ENCODE data around the gene TIMM29. TPM values are rescaled to one million over a fixed set of nuclear protein-coding genes. Genes with fewer than 3 reads are reported as not detected.

The TIMM29 gene
- total and polyA plus RNA-seq, 9 of the 15 experiments (the other 6 are each of a cell fraction or from before 2014, with no cell fraction given) = 2.4 to 29.4 (median 16.3) TPM

- DNase-seq (ENCODE audit: extremely low read depth in 1 of 4, low spot score in 3 of 4) = no peak
- TF ChIP-seq CAMTA2 (CRISPR knock-in tag; conservative IDR thresholded peaks at IDR 0.05) (no peak), NRF1 (conservative IDR thresholded peaks at IDR 0.05 in 1 of 2, IDR thresholded peaks at IDR 0.05 in 1 of 2) (no peak), ZNF217 (CRISPR knock-in tag; IDR thresholded peaks at IDR 0.05) (no peak), MCM5 (IDR thresholded peaks at IDR 0.05; ENCODE audit: low read depth) (no peak), MAZ (CRISPR knock-in tag; conservative IDR thresholded peaks at IDR 0.05 in 1 of 2, IDR thresholded peaks at IDR 0.05 in 1 of 2) (no peak), TCF7L2 (IDR thresholded peaks at IDR 0.05; ENCODE audit: low read depth, low read length) (no peak), ZNF740 (CRISPR knock-in tag; IDR thresholded peaks at IDR 0.05) (no peak), ZNF740 (tag; IDR thresholded peaks at IDR 0.05) (no peak), EWSR1 (IDR thresholded peaks at IDR 0.05; ENCODE audit: borderline replicate concordance, low read depth, partially characterized antibody) (no peak)
- TF ChIP-seq, protein P1, sequence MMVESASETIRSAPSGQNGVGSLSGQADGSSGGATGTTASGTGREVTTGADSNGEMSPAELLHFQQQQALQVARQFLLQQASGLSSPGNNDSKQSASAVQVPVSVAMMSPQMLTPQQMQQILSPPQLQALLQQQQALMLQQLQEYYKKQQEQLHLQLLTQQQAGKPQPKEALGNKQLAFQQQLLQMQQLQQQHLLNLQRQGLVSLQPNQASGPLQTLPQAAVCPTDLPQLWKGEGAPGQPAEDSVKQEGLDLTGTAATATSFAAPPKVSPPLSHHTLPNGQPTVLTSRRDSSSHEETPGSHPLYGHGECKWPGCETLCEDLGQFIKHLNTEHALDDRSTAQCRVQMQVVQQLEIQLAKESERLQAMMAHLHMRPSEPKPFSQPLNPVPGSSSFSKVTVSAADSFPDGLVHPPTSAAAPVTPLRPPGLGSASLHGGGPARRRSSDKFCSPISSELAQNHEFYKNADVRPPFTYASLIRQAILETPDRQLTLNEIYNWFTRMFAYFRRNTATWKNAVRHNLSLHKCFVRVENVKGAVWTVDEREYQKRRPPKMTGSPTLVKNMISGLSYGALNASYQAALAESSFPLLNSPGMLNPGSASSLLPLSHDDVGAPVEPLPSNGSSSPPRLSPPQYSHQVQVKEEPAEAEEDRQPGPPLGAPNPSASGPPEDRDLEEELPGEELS (CRISPR knock-in tag; IDR thresholded peaks at IDR 0.05; ENCODE audit: borderline replicate concordance) = no peak
- TF ChIP-seq, protein P2, sequence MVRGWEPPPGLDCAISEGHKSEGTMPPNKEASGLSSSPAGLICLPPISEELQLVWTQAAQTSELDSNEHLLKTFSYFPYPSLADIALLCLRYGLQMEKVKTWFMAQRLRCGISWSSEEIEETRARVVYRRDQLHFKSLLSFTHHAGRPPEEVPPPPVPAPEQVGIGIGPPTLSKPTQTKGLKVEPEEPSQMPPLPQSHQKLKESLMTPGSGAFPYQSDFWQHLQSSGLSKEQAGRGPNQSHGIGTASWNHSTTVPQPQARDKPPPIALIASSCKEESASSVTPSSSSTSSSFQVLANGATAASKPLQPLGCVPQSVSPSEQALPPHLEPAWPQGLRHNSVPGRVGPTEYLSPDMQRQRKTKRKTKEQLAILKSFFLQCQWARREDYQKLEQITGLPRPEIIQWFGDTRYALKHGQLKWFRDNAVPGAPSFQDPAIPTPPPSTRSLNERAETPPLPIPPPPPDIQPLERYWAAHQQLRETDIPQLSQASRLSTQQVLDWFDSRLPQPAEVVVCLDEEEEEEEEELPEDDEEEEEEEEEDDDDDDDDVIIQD (CRISPR knock-in tag; IDR thresholded peaks at IDR 0.05) = no peak
Measured at GRCh38 chr19:10898633-10899032, 30.0 kb upstream of the TIMM29 start.

More at GRCh38 chr19:10898633-10899032, 30.0 kb upstream of the TIMM29 start:
- FAIRE-seq (no peak), ATAC-seq (peak; percentile 22; the same call in 2 of the 3 replicates)
- Histone ChIP-seq H3K4me2 (ENCODE audit: insufficient read depth, low read length) (no peak overlapping the region), H3K9me1 (ENCODE audit: control insufficient read depth, insufficient read depth, low read length) (no peaks in the 10 kb centered on the region), H3K79me2 (ENCODE audit: control insufficient read depth, insufficient read depth, low read length) (peaks cover 57% of the 10 kb centered on the region), H3K9ac (ENCODE audit: insufficient read depth in 1 of 2, low read depth in 2 of 2, low read length in 2 of 2) (peak overlapping the region in 1 of 2 experiments; percentile 85; a peak in 2 of 4 replicates), H4K20me1 (replicated peaks; ENCODE audit: control insufficient read depth, insufficient read depth, low read length) (peaks cover 9% of the 10 kb centered on the region; the same call in 1 of the 2 replicates), H3K4me3 (no peak overlapping the region), H3K4me1 (replicated peaks in 1 of 2; ENCODE audit: control insufficient read depth in 2 of 2, insufficient read depth in 2 of 2, low read length in 2 of 2) (peaks cover 0 to 40% of the 10 kb centered on the region in 2 experiments; a peak in 2 of 5 replicates), H3K27ac (ENCODE audit: extremely low read depth, low read depth, low read length) (no peak overlapping the region), H3K27me3 (ENCODE audit: control insufficient read depth in 2 of 2, insufficient read depth in 2 of 2, low read length in 2 of 2) (no peaks in the 10 kb centered on the region), H3K36me3 (ENCODE audit: control insufficient read depth, insufficient read depth, low read length) (peaks cover 11% of the 10 kb centered on the region; the same call in 1 of the 3 replicates), H3K9me3 (replicated peaks; ENCODE audit: control insufficient read depth, insufficient read depth, low read depth, low read length) (no peaks in the 10 kb centered on the region), H2AFZ (ENCODE audit: low read depth, low read length) (no peak overlapping the region)
- intact Hi-C loops (cut with micrococcal nuclease) (no loop called here), in situ Hi-C loops (cut with MboI) (no loop called here)
- WGBS (ENCODE audit: insufficient coverage, low coverage, missing lambda C conversion rate) = 81% methylated on average over 10 of the region's 10 CpGs
- BruUV-seq (replicated peaks) = no TSS peak
- CTCF ChIA-PET (ENCODE audit: low intra/inter-chr PET ratio) = no interaction called here
- POLR2A ChIA-PET = interaction anchor here (1.1 to 1.7 kb wide), 3 partner anchors 9 to 20 kb away, joined by 3 to 6 read pairs (median 4); no protein-coding TSS in a partner anchor

Measured in K562 (cell line).